ENCODE results near the gene PPWD1. TPM values are rescaled to one million over a fixed set of nuclear protein-coding genes. Genes with fewer than 3 reads are reported as not detected.
"Not testable (repeated sequence)": the region's sequence is repeated elsewhere in the genome, so short reads cannot be mapped to it uniquely, and the experiment has no call there.

The PPWD1 gene
- total RNA-seq, 2 donors from 2014 or later: 54.0 to 57.5 TPM

- peaks cover 96% of the 10 kb centered on the region for H3K36me3 Mint-ChIP-seq (ENCODE audit: low read depth)
- no peaks in the 10 kb centered on the region for H3K9me3 Mint-ChIP-seq
- H3K4me1 Mint-ChIP-seq: peaks cover 12% of the 10 kb centered on the region
- H3K27me3 Mint-ChIP-seq: no peaks in the 10 kb centered on the region
- no peak for ATAC-seq (replicated peaks)
- no peak overlapping the region for H3K4me3 Mint-ChIP-seq
- peak overlapping the region; percentile 71 for H3K27ac Mint-ChIP-seq
Measured at GRCh38 chr5:65577141-65577540, 14.0 kb downstream of the PPWD1 start.

- no peak overlapping the region for H3K4me3 Mint-ChIP-seq
- no peak overlapping the region for H3K27ac Mint-ChIP-seq
- H3K27me3 Mint-ChIP-seq: no peaks in the 10 kb centered on the region
- no peaks in the 10 kb centered on the region for H3K9me3 Mint-ChIP-seq
- peaks cover 83% of the 10 kb centered on the region for H3K36me3 Mint-ChIP-seq (ENCODE audit: low read depth)
- H3K4me1 Mint-ChIP-seq: no peaks in the 10 kb centered on the region
- ATAC-seq (replicated peaks): no peak
Measured at GRCh38 chr5:65588694-65589093, 25.6 kb downstream of the PPWD1 start.

GRCh38 chr5:65601761-65602160 lies 38.7 kb downstream of the PPWD1 start:
- H3K27me3 Mint-ChIP-seq; H3K4me3 Mint-ChIP-seq; ATAC-seq (replicated peaks); H3K27ac Mint-ChIP-seq; H3K4me1 Mint-ChIP-seq; H3K9me3 Mint-ChIP-seq: not testable (repeated sequence)
- H3K36me3 Mint-ChIP-seq (ENCODE audit: low read depth): peaks cover 99% of the 10 kb centered on the region

GRCh38 chr5:65611524-65611923 lies 48.4 kb downstream of the PPWD1 start:
- ATAC-seq (replicated peaks): no peak
- no peak overlapping the region for H3K4me3 Mint-ChIP-seq
- no peaks in the 10 kb centered on the region for H3K4me1 Mint-ChIP-seq
- no peaks in the 10 kb centered on the region for H3K9me3 Mint-ChIP-seq
- no peaks in the 10 kb centered on the region for H3K27me3 Mint-ChIP-seq
- no peak overlapping the region for H3K27ac Mint-ChIP-seq
- H3K36me3 Mint-ChIP-seq (ENCODE audit: low read depth): peaks cover 92% of the 10 kb centered on the region

- peaks cover 87% of the 10 kb centered on the region for H3K36me3 Mint-ChIP-seq (ENCODE audit: low read depth)
- H3K9me3 Mint-ChIP-seq: no peaks in the 10 kb centered on the region
- no peak overlapping the region for H3K27ac Mint-ChIP-seq
- ATAC-seq (replicated peaks): no peak
- H3K4me3 Mint-ChIP-seq: no peak overlapping the region
- H3K27me3 Mint-ChIP-seq: no peaks in the 10 kb centered on the region
- H3K4me1 Mint-ChIP-seq: no peaks in the 10 kb centered on the region
Measured at GRCh38 chr5:65612298-65612907, 49.3 kb downstream of the PPWD1 start.

- Mint-ChIP-seq H3K27me3 (no peaks in the 10 kb centered on the region), H3K4me1 (no peaks in the 10 kb centered on the region), H3K27ac (no peak overlapping the region), H3K36me3 (ENCODE audit: low read depth) (peaks cover 25% of the 10 kb centered on the region), H3K9me3 (no peaks in the 10 kb centered on the region), H3K4me3 (no peak overlapping the region)
- ATAC-seq (replicated peaks): no peak
Measured at GRCh38 chr5:65620021-65620420, 56.9 kb downstream of the PPWD1 start.

- not testable (repeated sequence) for H3K27ac Mint-ChIP-seq; H3K4me1 Mint-ChIP-seq; H3K27me3 Mint-ChIP-seq; ATAC-seq (replicated peaks); H3K9me3 Mint-ChIP-seq
- Mint-ChIP-seq H3K4me3 (peak overlapping the region; percentile 99), H3K36me3 (ENCODE audit: low read depth) (peaks cover 12% of the 10 kb centered on the region)
Measured at GRCh38 chr5:65621961-65622360, 58.9 kb downstream of the PPWD1 start.

- peak overlapping the region; percentile 97 for H3K27ac Mint-ChIP-seq
- peaks cover 4% of the 10 kb centered on the region for H3K4me1 Mint-ChIP-seq
- peak overlapping the region; percentile 99 for H3K4me3 Mint-ChIP-seq
- H3K27me3 Mint-ChIP-seq: no peaks in the 10 kb centered on the region
- peaks cover 12% of the 10 kb centered on the region for H3K36me3 Mint-ChIP-seq (ENCODE audit: low read depth)
- no peaks in the 10 kb centered on the region for H3K9me3 Mint-ChIP-seq
- no peak for ATAC-seq (replicated peaks)
Measured at GRCh38 chr5:65623482-65623881, 60.4 kb downstream of the PPWD1 start.

GRCh38 chr5:65624025-65624570 lies 61.0 kb downstream of the PPWD1 start, which contains the start of gene TRIM23:
TRIM23 (minus strand) TSS chr5:65624333; CDS start chr5:65624274, 59 bp downstream.
- H3K4me3 Mint-ChIP-seq: peak within 1 kb of the TSS; percentile 99
- no peaks in the 10 kb centered on the region for H3K9me3 Mint-ChIP-seq
- peaks cover 13% of the 10 kb centered on the region for H3K36me3 Mint-ChIP-seq (ENCODE audit: low read depth)
- peaks cover 4% of the 10 kb centered on the region for H3K4me1 Mint-ChIP-seq
- peak within 1 kb of the TSS; percentile 97 for H3K27ac Mint-ChIP-seq
- no peaks in the 10 kb centered on the region for H3K27me3 Mint-ChIP-seq
- ATAC-seq (replicated peaks): peak; percentile 98

- peak within 1 kb of the TSS; percentile 97 for H3K27ac Mint-ChIP-seq
- H3K9me3 Mint-ChIP-seq: no peaks in the 10 kb centered on the region
- peak within 1 kb of the TSS; percentile 99 for H3K4me3 Mint-ChIP-seq
- ATAC-seq (replicated peaks): peak; percentile 80
- peaks cover 20% of the 10 kb centered on the region for H3K36me3 Mint-ChIP-seq (ENCODE audit: low read depth)
- no peaks in the 10 kb centered on the region for H3K27me3 Mint-ChIP-seq
- H3K4me1 Mint-ChIP-seq: peaks cover 9% of the 10 kb centered on the region
Measured at GRCh38 chr5:65624571-65625555, 61.8 kb downstream of the PPWD1 start, which contains the start of the genes SHLD3 and TRAPPC13. SHLD3 (plus strand) TSS chr5:65625027; CDS start chr5:65629588, 4,561 bp downstream. TRAPPC13 (plus strand) TSS chr5:65625027; CDS start chr5:65625061, 34 bp downstream.

- Mint-ChIP-seq H3K27ac (peak overlapping the region; percentile 97), H3K9me3 (no peaks in the 10 kb centered on the region), H3K4me3 (peak overlapping the region; percentile 99), H3K36me3 (ENCODE audit: low read depth) (peaks cover 26% of the 10 kb centered on the region), H3K27me3 (no peaks in the 10 kb centered on the region), H3K4me1 (peaks cover 9% of the 10 kb centered on the region)
- ATAC-seq (replicated peaks): no peak
Measured at GRCh38 chr5:65625743-65626142, 62.6 kb downstream of the PPWD1 start.

GRCh38 chr5:65630981-65631380 lies 67.9 kb downstream of the PPWD1 start:
- no peak overlapping the region for H3K4me3 Mint-ChIP-seq
- peaks cover 39% of the 10 kb centered on the region for H3K36me3 Mint-ChIP-seq (ENCODE audit: low read depth)
- no peak overlapping the region for H3K27ac Mint-ChIP-seq

More at GRCh38 chr5:65630981-65631380, 67.9 kb downstream of the PPWD1 start:
- no peak for ATAC-seq (replicated peaks)
- H3K9me3 Mint-ChIP-seq: no peaks in the 10 kb centered on the region
- no peaks in the 10 kb centered on the region for H3K27me3 Mint-ChIP-seq
- H3K4me1 Mint-ChIP-seq: peaks cover 7% of the 10 kb centered on the region

Measured in activated T-helper 17 cell treated with anti-CD3 and anti-CD28 coated beads, Interleukin-2, amount 50 U/mL, for 72 hours (primary cell).